K562 (cell line): ENCODE results near the gene CSNK1A1. TPM values are rescaled to one million over a fixed set of nuclear protein-coding genes. Genes with fewer than 3 reads are reported as not detected.
A peak's percentile ranks its signal among the peaks of the same experiment; 100 is the strongest.

Experiments
- CEBPG ChIP-seq, 3 experiments: fragments of 200-800 bp in 1 of 3; sonication (Bioruptor generic) in 1 of 3; sonication (generic) in 1 of 3; formaldehyde crosslinking in 1 of 3; IDR thresholded peaks in 2 of 3; conservative IDR thresholded peaks in 1 of 3; 2 replicates each; pipeline versions ENCODE4 v1.6.1 to v1.8.0; 2016 to 2022; ENCODE audit warnings: missing compliant biosample characterization in 2 of 3, missing genetic modification characterization in 2 of 3, mild to moderate bottlenecking in 1 of 3, missing genetic modification reagents in 1 of 3
- CREB1 ChIP-seq, 2 experiments: sonication (generic) in 1 of 2; formaldehyde crosslinking in 1 of 2; IDR thresholded peaks; 2 replicates each; pipeline versions ENCODE4 v1.6.1 to v1.8.0; 2012 to 2022; ENCODE audit warnings: inconsistent platforms in 1 of 2, mild to moderate bottlenecking in 1 of 2, missing genetic modification reagents in 1 of 2, moderate library complexity in 1 of 2
- FOXJ2 ChIP-seq: fragments of 200-800 bp; sonication (Bioruptor generic); IDR thresholded peaks from 2 replicates; pipeline ENCODE4 v1.6.1; 2016; ENCODE audit warnings: missing genetic modification characterization, missing compliant biosample characterization
- FOXK1 ChIP-seq: sonication (generic); formaldehyde crosslinking; IDR thresholded peaks from 2 replicates; pipeline ENCODE4 v1.8.0; 2022; ENCODE audit warnings: missing genetic modification reagents, mild to moderate bottlenecking, borderline replicate concordance
- HNRNPLL ChIP-seq: fragments of 200-400 bp; formaldehyde crosslinking; IDR thresholded peaks from 2 replicates; pipeline ENCODE4 v1.6.1; 2017; ENCODE audit warnings: low read length, low read depth, mild to moderate bottlenecking; ENCODE audit not compliant: poor library complexity, severe bottlenecking
- ILF3 ChIP-seq: fragments of 450-650 bp; IDR thresholded peaks from 2 replicates; pipeline ENCODE4 v1.6.1; 2018; ENCODE audit warnings: antibody characterized with exemption, mild to moderate bottlenecking, moderate library complexity, borderline replicate concordance
- NFE2L1 ChIP-seq: fragments of 450-650 bp; IDR thresholded peaks from 2 replicates; pipeline ENCODE4 v1.6.1; 2016; ENCODE audit warnings: missing genetic modification characterization, low read depth, mild to moderate bottlenecking, missing compliant biosample characterization, moderate library complexity, borderline replicate concordance
- PHB ChIP-seq: fragments of 250-450 bp; sonication (Bioruptor Pico); IDR thresholded peaks from 2 replicates; pipeline ENCODE4 v1.5.0; 2021
- SMAD2 ChIP-seq: fragments of 150-350 bp; IDR thresholded peaks from 2 replicates; pipeline ENCODE4 v1.6.1; 2014; ENCODE audit warnings: low read depth, mild to moderate bottlenecking, low read length
- TBP ChIP-seq: optimal IDR thresholded peaks from 2 replicates; pipeline ENCODE3; 2011; ENCODE audit warnings: low read depth, low read length, improper control_type of control experiment
- ZFP30 ChIP-seq: fragments of 250-450 bp; sonication (Bioruptor Pico); IDR thresholded peaks from 2 replicates; pipeline ENCODE4 v1.8.0; 2022; ENCODE audit warnings: moderate library complexity, mild to moderate bottlenecking, inconsistent platforms, borderline replicate concordance
- ZNF561 ChIP-seq: fragments of 450-650 bp; formaldehyde crosslinking; conservative IDR thresholded peaks from 2 replicates; pipeline ENCODE4 v1.4.0; 2020; ENCODE audit warnings: mild to moderate bottlenecking, moderate library complexity
- ZSCAN29 ChIP-seq: fragments of 450-650 bp; IDR thresholded peaks from 2 replicates; pipeline ENCODE4 v1.6.1; 2017
- polyA plus RNA-seq, 8 experiments: library from polyadenylated mRNA; depleted of rRNA in 4 of 8; stranded (reverse) in 5 of 8; unstranded in 3 of 8; fragments of >200 nt; fragmentation: Nextera tagmentation in 2 of 8; fragmentation: Illumina TruSeq in 1 of 8; extraction: Ambion mirVana in 2 of 8; extraction: Trizol in 1 of 8; gene quantifications; 2 replicates each; pipeline versions ENCODE4 v1.2.1 to v1.2.3, GENCODE V29; 2011 to 2014; ENCODE audit warnings: inconsistent platforms in 1 of 8, missing spikeins in 1 of 8
- total RNA-seq, 7 experiments: library from RNA; depleted of rRNA in 6 of 7; stranded (reverse); fragments of >200 nt in 6 of 7; fragmentation: Illumina TruSeq in 2 of 7; extraction: Trizol in 2 of 7; gene quantifications; 2 replicates each; pipeline versions ENCODE4 v1.2.1 to v1.2.3, GENCODE V29; 2011 to 2021; ENCODE audit warnings: low replicate concordance in 1 of 7
- TF ChIP-seq, protein P1 (sequence below), 2 experiments: fragments of 450-650 bp in 1 of 2; sonication (generic) in 1 of 2; formaldehyde crosslinking in 1 of 2; IDR thresholded peaks in 1 of 2; conservative IDR thresholded peaks in 1 of 2; 2 replicates each; pipeline versions ENCODE4 v1.6.1 to v1.8.1; 2016 to 2023; ENCODE audit warnings: mild to moderate bottlenecking in 2 of 2, moderate library complexity in 2 of 2, inconsistent platforms in 1 of 2, missing genetic modification reagents in 1 of 2
- TF ChIP-seq, protein P2 (sequence below), 2 experiments: fragments of 450-650 bp; IDR thresholded peaks; 2 replicates each; pipeline ENCODE4 v1.6.1; 2018; ENCODE audit warnings: mild to moderate bottlenecking in 2 of 2, low read depth in 1 of 2; ENCODE audit not compliant: partially characterized antibody in 2 of 2
- TF ChIP-seq, protein P3 (sequence below): sonication (generic); formaldehyde crosslinking; IDR thresholded peaks from 2 replicates; pipeline ENCODE4 v1.8.0; 2023; ENCODE audit warnings: mild to moderate bottlenecking, missing genetic modification reagents
- TF ChIP-seq, protein P4 (sequence below): fragments of 450-650 bp; IDR thresholded peaks from one replicate; pipeline ENCODE4 v1.6.1; 2018; ENCODE audit warnings: mild to moderate bottlenecking, moderate library complexity; ENCODE audit not compliant: partially characterized antibody

The CSNK1A1 gene
- total and polyA plus RNA-seq, 9 of the 15 experiments (the other 6 are each of a cell fraction or from before 2014, with no cell fraction given): 49.1 to 196 (median 154) TPM

DNA sequence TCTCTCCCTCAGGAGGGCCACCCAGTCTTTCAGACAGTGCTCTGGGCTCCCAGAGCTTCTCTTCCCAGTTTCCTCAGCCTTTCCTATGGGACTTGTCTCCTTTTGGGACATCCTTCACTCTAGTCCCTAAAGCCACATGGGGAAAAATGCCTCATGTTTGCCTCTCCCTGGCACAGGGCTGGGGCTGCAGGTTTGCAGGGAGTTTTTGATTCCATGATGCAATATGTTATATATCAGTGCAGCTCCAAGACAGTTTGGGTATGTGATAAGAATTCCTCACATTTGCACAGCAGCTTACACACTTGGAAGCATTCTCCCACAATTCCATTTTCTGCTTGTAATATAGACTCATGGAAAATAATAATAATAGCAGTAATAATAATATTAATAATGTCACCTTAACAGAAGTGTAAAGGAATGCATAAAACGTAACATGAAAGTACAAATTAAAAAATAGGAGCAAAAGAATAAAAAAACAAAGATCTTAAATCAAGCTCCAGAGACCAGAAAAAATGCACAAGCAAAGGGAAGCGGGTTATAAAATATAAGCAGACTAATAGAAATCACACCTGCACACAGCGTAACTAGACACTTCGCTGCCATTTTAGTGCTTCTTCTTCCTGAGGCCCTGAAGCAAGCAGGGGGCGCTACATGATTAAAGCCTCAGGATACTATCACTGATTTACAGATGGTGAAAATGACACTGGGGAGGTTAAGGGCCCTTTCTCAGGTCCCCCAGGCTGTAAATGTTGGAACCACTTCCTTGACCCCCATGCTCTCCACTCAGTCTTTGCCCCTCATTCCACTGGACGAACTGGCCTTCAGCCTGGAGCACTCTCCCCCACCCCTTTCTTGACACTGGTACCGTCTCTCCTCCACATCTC is 102.2 kb downstream of the CSNK1A1 start (continued):
- TF ChIP-seq, protein P1, sequence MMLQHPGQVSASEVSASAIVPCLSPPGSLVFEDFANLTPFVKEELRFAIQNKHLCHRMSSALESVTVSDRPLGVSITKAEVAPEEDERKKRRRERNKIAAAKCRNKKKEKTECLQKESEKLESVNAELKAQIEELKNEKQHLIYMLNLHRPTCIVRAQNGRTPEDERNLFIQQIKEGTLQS (IDR thresholded peaks at IDR 0.05): peak; percentile 84
- TF ChIP-seq, protein P1 (CRISPR knock-in tag; conservative IDR thresholded peaks at IDR 0.05): no peak
- TF ChIP-seq HNRNPLL (no peak), FOXJ2 (tag) (no peak), SMAD2 (no peak), NFE2L1 (tag) (no peak), ZFP30 (CRISPR knock-in tag) (no peak), ZSCAN29 (no peak), ILF3 (no peak), PHB (CRISPR knock-in tag) (no peak), ZNF561 (no peak), CREB1 (IDR thresholded peaks at IDR 0.05) (no peak), CREB1 (CRISPR knock-in tag; IDR thresholded peaks at IDR 0.05) (no peak), FOXK1 (CRISPR knock-in tag) (no peak), CEBPG (CRISPR knock-in tag; IDR thresholded peaks at IDR 0.05) (peak; percentile 82), CEBPG (tag; conservative IDR thresholded peaks at IDR 0.05 in 1 of 2, IDR thresholded peaks at IDR 0.05 in 1 of 2) (peak; percentile 47 to 66; a peak in 3 of 4 replicates), TBP (no peak)
- TF ChIP-seq, protein P2, sequence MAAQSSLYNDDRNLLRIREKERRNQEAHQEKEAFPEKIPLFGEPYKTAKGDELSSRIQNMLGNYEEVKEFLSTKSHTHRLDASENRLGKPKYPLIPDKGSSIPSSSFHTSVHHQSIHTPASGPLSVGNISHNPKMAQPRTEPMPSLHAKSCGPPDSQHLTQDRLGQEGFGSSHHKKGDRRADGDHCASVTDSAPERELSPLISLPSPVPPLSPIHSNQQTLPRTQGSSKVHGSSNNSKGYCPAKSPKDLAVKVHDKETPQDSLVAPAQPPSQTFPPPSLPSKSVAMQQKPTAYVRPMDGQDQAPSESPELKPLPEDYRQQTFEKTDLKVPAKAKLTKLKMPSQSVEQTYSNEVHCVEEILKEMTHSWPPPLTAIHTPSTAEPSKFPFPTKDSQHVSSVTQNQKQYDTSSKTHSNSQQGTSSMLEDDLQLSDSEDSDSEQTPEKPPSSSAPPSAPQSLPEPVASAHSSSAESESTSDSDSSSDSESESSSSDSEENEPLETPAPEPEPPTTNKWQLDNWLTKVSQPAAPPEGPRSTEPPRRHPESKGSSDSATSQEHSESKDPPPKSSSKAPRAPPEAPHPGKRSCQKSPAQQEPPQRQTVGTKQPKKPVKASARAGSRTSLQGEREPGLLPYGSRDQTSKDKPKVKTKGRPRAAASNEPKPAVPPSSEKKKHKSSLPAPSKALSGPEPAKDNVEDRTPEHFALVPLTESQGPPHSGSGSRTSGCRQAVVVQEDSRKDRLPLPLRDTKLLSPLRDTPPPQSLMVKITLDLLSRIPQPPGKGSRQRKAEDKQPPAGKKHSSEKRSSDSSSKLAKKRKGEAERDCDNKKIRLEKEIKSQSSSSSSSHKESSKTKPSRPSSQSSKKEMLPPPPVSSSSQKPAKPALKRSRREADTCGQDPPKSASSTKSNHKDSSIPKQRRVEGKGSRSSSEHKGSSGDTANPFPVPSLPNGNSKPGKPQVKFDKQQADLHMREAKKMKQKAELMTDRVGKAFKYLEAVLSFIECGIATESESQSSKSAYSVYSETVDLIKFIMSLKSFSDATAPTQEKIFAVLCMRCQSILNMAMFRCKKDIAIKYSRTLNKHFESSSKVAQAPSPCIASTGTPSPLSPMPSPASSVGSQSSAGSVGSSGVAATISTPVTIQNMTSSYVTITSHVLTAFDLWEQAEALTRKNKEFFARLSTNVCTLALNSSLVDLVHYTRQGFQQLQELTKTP (IDR thresholded peaks at IDR 0.05; ENCODE audit: low read depth in 1 of 2, partially characterized antibody in 2 of 2): no peak
- TF ChIP-seq, protein P3, sequence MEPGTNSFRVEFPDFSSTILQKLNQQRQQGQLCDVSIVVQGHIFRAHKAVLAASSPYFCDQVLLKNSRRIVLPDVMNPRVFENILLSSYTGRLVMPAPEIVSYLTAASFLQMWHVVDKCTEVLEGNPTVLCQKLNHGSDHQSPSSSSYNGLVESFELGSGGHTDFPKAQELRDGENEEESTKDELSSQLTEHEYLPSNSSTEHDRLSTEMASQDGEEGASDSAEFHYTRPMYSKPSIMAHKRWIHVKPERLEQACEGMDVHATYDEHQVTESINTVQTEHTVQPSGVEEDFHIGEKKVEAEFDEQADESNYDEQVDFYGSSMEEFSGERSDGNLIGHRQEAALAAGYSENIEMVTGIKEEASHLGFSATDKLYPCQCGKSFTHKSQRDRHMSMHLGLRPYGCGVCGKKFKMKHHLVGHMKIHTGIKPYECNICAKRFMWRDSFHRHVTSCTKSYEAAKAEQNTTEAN (CRISPR knock-in tag): no peak
- TF ChIP-seq, protein P4, sequence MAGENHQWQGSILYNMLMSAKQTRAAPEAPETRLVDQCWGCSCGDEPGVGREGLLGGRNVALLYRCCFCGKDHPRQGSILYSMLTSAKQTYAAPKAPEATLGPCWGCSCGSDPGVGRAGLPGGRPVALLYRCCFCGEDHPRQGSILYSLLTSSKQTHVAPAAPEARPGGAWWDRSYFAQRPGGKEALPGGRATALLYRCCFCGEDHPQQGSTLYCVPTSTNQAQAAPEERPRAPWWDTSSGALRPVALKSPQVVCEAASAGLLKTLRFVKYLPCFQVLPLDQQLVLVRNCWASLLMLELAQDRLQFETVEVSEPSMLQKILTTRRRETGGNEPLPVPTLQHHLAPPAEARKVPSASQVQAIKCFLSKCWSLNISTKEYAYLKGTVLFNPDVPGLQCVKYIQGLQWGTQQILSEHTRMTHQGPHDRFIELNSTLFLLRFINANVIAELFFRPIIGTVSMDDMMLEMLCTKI: no peak
